GM23338 (cell line): ENCODE results near the gene PARVB. TPM values are rescaled to one million over a fixed set of nuclear protein-coding genes. Genes with fewer than 3 reads are reported as not detected.

Source experiments
- ATAC-seq: fragments of 200-7000 bp; cut with Tn5 transposase; 3 replicates; pipeline ENCODE4 v1.9.1; 2020
- DNase-seq: peaks from one replicate; pipeline ENCODE4 v3.0.0-alpha.2; 2015; ENCODE audit warnings: low spot score
- H2AFZ ChIP-seq: fragments of 200-600 bp; sonication (generic); 2 replicates; pipeline ENCODE4 v1.8.0; 2016; ENCODE audit warnings: antibody characterized with exemption, mild to moderate bottlenecking, moderate library complexity
- H3F3A ChIP-seq: fragments of 200-600 bp; sonication (generic); replicated peaks from 2 replicates; pipeline ENCODE4 v1.8.0; 2017; ENCODE audit warnings: antibody characterized with exemption, mixed run types, low read depth
- H3K27ac ChIP-seq: fragments of 200-600 bp; sonication (generic); 2 replicates; pipeline ENCODE4 v1.6.1; 2016; ENCODE audit warnings: low read depth
- H3K27me3 ChIP-seq: fragments of 200-600 bp; sonication (generic); 2 replicates; pipeline ENCODE4 v1.8.0; 2016; ENCODE audit warnings: mild to moderate bottlenecking, mixed run types, moderate library complexity; ENCODE audit not compliant: insufficient read depth
- H3K36me3 ChIP-seq: fragments of 200-600 bp; sonication (generic); 2 replicates; pipeline ENCODE4 v1.8.0; 2016; ENCODE audit warnings: mild to moderate bottlenecking; ENCODE audit not compliant: insufficient read depth
- H3K4me1 ChIP-seq: fragments of 200-600 bp; sonication (generic); 2 replicates; pipeline ENCODE4 v1.8.0; 2016; ENCODE audit warnings: mild to moderate bottlenecking, moderate library complexity; ENCODE audit not compliant: insufficient read depth
- H3K4me2 ChIP-seq: fragments of 200-600 bp; sonication (generic); 2 replicates; pipeline ENCODE4 v1.7.1; 2017; ENCODE audit warnings: mixed run types
- H3K4me3 ChIP-seq: fragments of 200-600 bp; sonication (generic); 2 replicates; pipeline ENCODE4 v1.6.1; 2016; ENCODE audit warnings: mixed run types
- H3K79me2 ChIP-seq: fragments of 200-600 bp; sonication (generic); replicated peaks from 2 replicates; pipeline ENCODE4 v1.8.0; 2017; ENCODE audit warnings: mild to moderate bottlenecking; ENCODE audit not compliant: insufficient read depth
- H3K9me2 ChIP-seq: fragments of 200-600 bp; sonication (generic); 2 replicates; pipeline ENCODE4 v1.8.0; 2017; ENCODE audit not compliant: insufficient read depth
- H4K20me1 ChIP-seq: fragments of 200-600 bp; sonication (generic); replicated peaks from 2 replicates; pipeline ENCODE4 v1.8.0; 2017; ENCODE audit warnings: mild to moderate bottlenecking; ENCODE audit not compliant: insufficient read depth
- H3K27ac Mint-ChIP-seq: 2 replicates; pipeline ENCODE4 v1.8.0; 2020; ENCODE audit warnings: inconsistent platforms, mild to moderate bottlenecking, moderate library complexity, mixed read lengths
- H3K27me3 Mint-ChIP-seq: 3 replicates; pipeline ENCODE4 v1.8.0; 2022; ENCODE audit warnings: low read depth, mild to moderate bottlenecking, moderate library complexity, mixed read lengths, inconsistent platforms; ENCODE audit not compliant: insufficient read depth, poor library complexity
- H3K36me3 Mint-ChIP-seq: 3 replicates; pipeline ENCODE4 v1.8.0; 2021; ENCODE audit warnings: low read depth, mild to moderate bottlenecking, inconsistent platforms, moderate library complexity, mixed read lengths
- H3K4me1 Mint-ChIP-seq: 3 replicates; pipeline ENCODE4 v1.8.0; 2020; ENCODE audit warnings: mild to moderate bottlenecking, inconsistent platforms, mixed read lengths
- H3K4me3 Mint-ChIP-seq: 3 replicates; pipeline ENCODE4 v1.8.0; 2021; ENCODE audit warnings: moderate library complexity, mild to moderate bottlenecking, inconsistent platforms, mixed read lengths
- H3K9me3 Mint-ChIP-seq: 3 replicates; pipeline ENCODE4 v1.8.0; 2020; ENCODE audit warnings: moderate library complexity, mild to moderate bottlenecking, inconsistent platforms, mixed read lengths
- CREB1 ChIP-seq: fragments of 250-450 bp; sonication (Bioruptor Pico); IDR thresholded peaks from 2 replicates; pipeline ENCODE4 v1.5.0; 2020; ENCODE audit warnings: low read depth, mild to moderate bottlenecking, moderate library complexity
- EZH2phosphoT487 ChIP-seq: fragments of 200-600 bp; sonication (generic); IDR thresholded peaks from one replicate; pipeline ENCODE4 v1.8.1; 2018; ENCODE audit warnings: antibody characterized with exemption; ENCODE audit not compliant: unreplicated experiment
- POLR2AphosphoS5 ChIP-seq: IDR thresholded peaks from 2 replicates; pipeline ENCODE4 v1.6.1; 2016; ENCODE audit warnings: antibody characterized with exemption, low read depth
- REST ChIP-seq: IDR thresholded peaks from one replicate; pipeline ENCODE4 v1.6.1; 2018; ENCODE audit warnings: antibody characterized with exemption; ENCODE audit not compliant: unreplicated experiment
- STAT1 ChIP-seq: IDR thresholded peaks from one replicate; pipeline ENCODE4 v1.6.1; 2016; ENCODE audit warnings: antibody characterized with exemption; ENCODE audit not compliant: unreplicated experiment
- ZNF331 ChIP-seq: fragments of 250-450 bp; sonication (Bioruptor Pico); IDR thresholded peaks from 2 replicates; pipeline ENCODE4 v1.5.0; 2020; ENCODE audit warnings: low read depth, mild to moderate bottlenecking, moderate library complexity
- ZNF462 ChIP-seq: fragments of 250-450 bp; sonication (Bioruptor Pico); IDR thresholded peaks from 2 replicates; pipeline ENCODE4 v1.5.0; 2020; ENCODE audit warnings: mild to moderate bottlenecking, moderate library complexity
- polyA plus RNA-seq: library from polyadenylated mRNA; unstranded; fragments of >200 nt; fragmentation: Nextera tagmentation; extraction: Ambion mirVana; gene quantifications from 2 replicates; pipeline ENCODE4 v1.2.1, GENCODE V29; 2016
- total RNA-seq: library from RNA; depleted of rRNA; stranded (reverse); fragments of >200 nt; shearing (Covaris generic); gene quantifications from 2 replicates; pipeline ENCODE4 v1.2.3, GENCODE V29; 2014
- TF ChIP-seq, protein P1 (sequence below): IDR thresholded peaks from 2 replicates; pipeline ENCODE4 v1.6.1; 2016; ENCODE audit warnings: antibody characterized with exemption
- TF ChIP-seq, protein P2 (sequence below), 2 experiments: fragments of 200-600 bp in 1 of 2; sonication (generic) in 1 of 2; conservative IDR thresholded peaks; 2 replicates each; pipeline versions ENCODE4 v1.5.1 to v1.6.1; 2016 to 2017; ENCODE audit warnings: antibody characterized with exemption in 2 of 2, low read depth in 2 of 2, mild to moderate bottlenecking in 2 of 2, moderate library complexity in 1 of 2

The PARVB gene
- total and polyA plus RNA-seq, 2 experiments from 2014 or later, result 4.3 to 7.7 TPM

DNA sequence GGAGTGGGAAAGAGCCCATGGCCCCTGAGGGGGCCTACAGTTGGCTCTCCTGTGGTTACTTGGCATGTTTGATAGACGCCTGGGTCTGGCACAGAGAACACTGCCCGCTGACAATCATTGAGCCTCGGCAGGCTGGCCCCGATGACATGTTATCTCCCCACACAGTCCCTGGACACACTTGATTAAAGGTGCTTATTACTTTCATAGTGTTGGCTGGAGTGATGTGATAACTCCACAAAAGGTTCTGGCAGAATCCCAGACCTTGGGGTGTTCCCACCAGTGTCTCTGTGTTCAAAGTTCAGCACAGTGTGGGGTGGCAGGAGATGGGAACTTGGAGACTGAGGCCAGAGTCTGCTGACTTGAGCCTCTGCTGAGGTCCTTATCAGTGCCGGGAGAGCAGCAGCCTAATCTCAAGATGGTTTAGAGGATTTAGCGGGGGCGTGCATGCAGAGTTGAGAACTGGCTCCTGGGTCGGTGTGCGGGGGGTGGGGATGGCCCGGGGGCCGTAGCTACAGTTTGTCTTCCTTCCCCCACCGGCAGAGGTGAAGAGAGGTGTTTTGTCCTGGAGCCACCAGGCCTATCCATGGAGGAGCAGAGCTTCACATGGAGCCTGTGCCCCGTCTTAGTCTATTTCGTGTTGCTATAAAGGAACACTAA is 22.5 kb downstream of the PARVB start:
- Histone ChIP-seq H3K9me2 (no peaks in the 10 kb centered on the region), H3K27ac (no peak overlapping the region), H3F3A (no peaks in the 10 kb centered on the region), H2AFZ (no peak overlapping the region), H3K4me3 (no peak overlapping the region), H4K20me1 (no peaks in the 10 kb centered on the region), H3K4me1 (no peaks in the 10 kb centered on the region), H3K27me3 (no peaks in the 10 kb centered on the region), H3K36me3 (no peaks in the 10 kb centered on the region), H3K4me2 (no peak overlapping the region), H3K79me2 (no peaks in the 10 kb centered on the region)
- Mint-ChIP-seq H3K4me1 (peaks cover 13% of the 10 kb centered on the region), H3K36me3 (no peaks in the 10 kb centered on the region), H3K27me3 (peaks cover 7% of the 10 kb centered on the region), H3K27ac (no peak overlapping the region), H3K4me3 (no peak overlapping the region), H3K9me3 (no peaks in the 10 kb centered on the region)
- ATAC-seq (no peak), DNase-seq (no peak)
- no peak for TF ChIP-seq CREB1 (CRISPR knock-in tag)
- TF ChIP-seq, protein P1, sequence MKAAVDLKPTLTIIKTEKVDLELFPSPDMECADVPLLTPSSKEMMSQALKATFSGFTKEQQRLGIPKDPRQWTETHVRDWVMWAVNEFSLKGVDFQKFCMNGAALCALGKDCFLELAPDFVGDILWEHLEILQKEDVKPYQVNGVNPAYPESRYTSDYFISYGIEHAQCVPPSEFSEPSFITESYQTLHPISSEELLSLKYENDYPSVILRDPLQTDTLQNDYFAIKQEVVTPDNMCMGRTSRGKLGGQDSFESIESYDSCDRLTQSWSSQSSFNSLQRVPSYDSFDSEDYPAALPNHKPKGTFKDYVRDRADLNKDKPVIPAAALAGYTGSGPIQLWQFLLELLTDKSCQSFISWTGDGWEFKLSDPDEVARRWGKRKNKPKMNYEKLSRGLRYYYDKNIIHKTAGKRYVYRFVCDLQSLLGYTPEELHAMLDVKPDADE, result no peak
- TF ChIP-seq ZNF462 (CRISPR knock-in tag), result no peak
- TF ChIP-seq, protein P2, sequence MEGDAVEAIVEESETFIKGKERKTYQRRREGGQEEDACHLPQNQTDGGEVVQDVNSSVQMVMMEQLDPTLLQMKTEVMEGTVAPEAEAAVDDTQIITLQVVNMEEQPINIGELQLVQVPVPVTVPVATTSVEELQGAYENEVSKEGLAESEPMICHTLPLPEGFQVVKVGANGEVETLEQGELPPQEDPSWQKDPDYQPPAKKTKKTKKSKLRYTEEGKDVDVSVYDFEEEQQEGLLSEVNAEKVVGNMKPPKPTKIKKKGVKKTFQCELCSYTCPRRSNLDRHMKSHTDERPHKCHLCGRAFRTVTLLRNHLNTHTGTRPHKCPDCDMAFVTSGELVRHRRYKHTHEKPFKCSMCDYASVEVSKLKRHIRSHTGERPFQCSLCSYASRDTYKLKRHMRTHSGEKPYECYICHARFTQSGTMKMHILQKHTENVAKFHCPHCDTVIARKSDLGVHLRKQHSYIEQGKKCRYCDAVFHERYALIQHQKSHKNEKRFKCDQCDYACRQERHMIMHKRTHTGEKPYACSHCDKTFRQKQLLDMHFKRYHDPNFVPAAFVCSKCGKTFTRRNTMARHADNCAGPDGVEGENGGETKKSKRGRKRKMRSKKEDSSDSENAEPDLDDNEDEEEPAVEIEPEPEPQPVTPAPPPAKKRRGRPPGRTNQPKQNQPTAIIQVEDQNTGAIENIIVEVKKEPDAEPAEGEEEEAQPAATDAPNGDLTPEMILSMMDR (conservative IDR thresholded peaks at IDR 0.05; ENCODE audit: low read depth in 2 of 2), result no peak
- no peak for TF ChIP-seq REST
- TF ChIP-seq ZNF331 (CRISPR knock-in tag), result no peak
- no peak for TF ChIP-seq POLR2AphosphoS5
- no peak for TF ChIP-seq EZH2phosphoT487
- TF ChIP-seq STAT1, result no peak
